ENCODE measurements around the gene ULBP2. TPM values are rescaled to one million over a fixed set of nuclear protein-coding genes. Genes with fewer than 3 reads are reported as not detected.

Gene ULBP2
- total and polyA plus RNA-seq, 2 of the 8 experiments (the other 6 are each of a cell fraction or from before 2014, with no cell fraction given) = 0.05 TPM; not detected in 1

GRCh38 chr6:149988550-149989346 is 46.9 kb downstream of the ULBP2 start (continued):
- no peak for TF ChIP-seq RFX5 (IDR thresholded peaks at IDR 0.05; ENCODE audit: borderline replicate concordance, low read depth, low read length)
- no peak for TF ChIP-seq BCL11A (IDR thresholded peaks at IDR 0.05; ENCODE audit: low read depth in 2 of 2, low read length in 2 of 2)
- TF ChIP-seq GTF2F1 (IDR thresholded peaks at IDR 0.05; ENCODE audit: borderline replicate concordance, low read depth, low read length) = no peak
- no peak for TF ChIP-seq USF2 (IDR thresholded peaks at IDR 0.05; ENCODE audit: low read length)
- TF ChIP-seq JUN (IDR thresholded peaks at IDR 0.05; ENCODE audit: low read depth, low read length) = no peak
- peak; percentile 85; the same call in 1 of the 2 replicates for TF ChIP-seq SUZ12 (IDR thresholded peaks at IDR 0.05; ENCODE audit: low read length)
- TF ChIP-seq SIN3A (conservative IDR thresholded peaks at IDR 0.05 in 1 of 2, IDR thresholded peaks at IDR 0.05 in 1 of 2; ENCODE audit: low read depth in 1 of 2, low read length in 2 of 2) = no peak
- 0 out of 2 replicates have a peak, but pooled peaks have one; percentile 15 for TF ChIP-seq BACH1 (IDR thresholded peaks at IDR 0.05; ENCODE audit: low read length)
- no peak for TF ChIP-seq CBX5 (IDR thresholded peaks at IDR 0.05; ENCODE audit: low read depth, low read length)
- no peak for TF ChIP-seq GABPA (IDR thresholded peaks at IDR 0.05; ENCODE audit: borderline replicate concordance, insufficient read depth, low read length)
- peak; percentile 98 for TF ChIP-seq EGR1 (IDR thresholded peaks at IDR 0.05; ENCODE audit: borderline replicate concordance, low read depth, low read length)
- TF ChIP-seq KDM1A (IDR thresholded peaks at IDR 0.05; ENCODE audit: borderline replicate concordance, low read length) = no peak
- TF ChIP-seq ASH2L (IDR thresholded peaks at IDR 0.05; ENCODE audit: low read length) = peak; percentile 29
- TF ChIP-seq NANOG (IDR thresholded peaks at IDR 0.05; ENCODE audit: insufficient read depth, low read depth, low read length, poor library complexity, severe bottlenecking) = no peak
- TF ChIP-seq YY1 (IDR thresholded peaks at IDR 0.05; ENCODE audit: low read depth, low read length) = peak; percentile 38; the same call in 1 of the 2 replicates
- TF ChIP-seq POU5F1 (IDR thresholded peaks at IDR 0.05; ENCODE audit: low read depth, low read length) = no peak
- no peak for TF ChIP-seq MAFK (IDR thresholded peaks at IDR 0.05; ENCODE audit: low read depth, low read length)
- peak; percentile 84 for TF ChIP-seq TCF12 (IDR thresholded peaks at IDR 0.05; ENCODE audit: low read depth, low read length)
- TF ChIP-seq HDAC6 (IDR thresholded peaks at IDR 0.05; ENCODE audit: low read depth, low read length) = no peak
- no peak for TF ChIP-seq SAP30 (IDR thresholded peaks at IDR 0.05; ENCODE audit: insufficient read depth, insufficient replicate concordance, low read length)

Measured in H1 (cell line).